ENCODE data around the gene DYNLRB2.

DYNLRB2 gene

DNA sequence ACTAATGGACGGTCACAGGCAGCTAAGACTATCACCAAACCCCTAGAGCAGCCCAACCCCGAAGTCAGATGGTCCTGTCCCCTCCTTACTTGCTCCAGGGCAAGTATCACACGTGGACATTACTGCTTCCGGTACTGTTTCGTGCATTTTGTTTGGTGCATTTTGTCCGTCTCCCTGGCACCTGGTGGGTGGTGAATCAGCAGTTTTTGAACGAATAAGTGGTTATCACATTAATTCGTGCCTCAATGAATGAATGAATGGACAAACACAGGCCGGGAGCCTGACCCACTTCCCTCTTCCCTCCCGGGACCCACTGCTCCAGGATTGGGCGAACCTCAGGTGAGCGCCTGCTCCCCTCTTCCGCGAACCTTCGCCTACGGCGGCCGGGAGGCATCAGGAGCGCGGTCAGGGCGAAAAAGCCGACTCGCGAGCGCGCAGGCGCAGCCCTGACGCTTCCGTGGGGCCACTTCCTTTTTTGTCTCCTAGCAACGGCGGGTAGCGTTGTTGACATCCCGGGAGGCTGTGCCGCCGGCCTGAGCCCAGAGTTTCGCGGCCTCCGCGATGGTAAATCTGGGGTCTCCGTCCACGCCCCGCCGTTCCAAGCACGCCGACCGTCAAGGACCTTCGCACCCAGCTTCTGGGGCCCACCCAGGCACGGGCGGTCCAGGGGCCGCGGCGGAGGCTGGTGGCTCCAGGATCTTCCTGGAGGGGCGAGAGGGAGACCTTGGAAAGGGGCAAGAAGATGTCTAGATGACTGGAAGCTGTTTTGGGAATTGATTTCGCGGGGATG lies at the start of gene DYNLRB2:
Gene DYNLRB2 (plus strand): TSS at position 478 of the 790 bp plus-strand sequence. CDS start 84 bp downstream, at position 562.
- DNase-seq: peak; percentile 65 to 94 (median 90)

DNA sequence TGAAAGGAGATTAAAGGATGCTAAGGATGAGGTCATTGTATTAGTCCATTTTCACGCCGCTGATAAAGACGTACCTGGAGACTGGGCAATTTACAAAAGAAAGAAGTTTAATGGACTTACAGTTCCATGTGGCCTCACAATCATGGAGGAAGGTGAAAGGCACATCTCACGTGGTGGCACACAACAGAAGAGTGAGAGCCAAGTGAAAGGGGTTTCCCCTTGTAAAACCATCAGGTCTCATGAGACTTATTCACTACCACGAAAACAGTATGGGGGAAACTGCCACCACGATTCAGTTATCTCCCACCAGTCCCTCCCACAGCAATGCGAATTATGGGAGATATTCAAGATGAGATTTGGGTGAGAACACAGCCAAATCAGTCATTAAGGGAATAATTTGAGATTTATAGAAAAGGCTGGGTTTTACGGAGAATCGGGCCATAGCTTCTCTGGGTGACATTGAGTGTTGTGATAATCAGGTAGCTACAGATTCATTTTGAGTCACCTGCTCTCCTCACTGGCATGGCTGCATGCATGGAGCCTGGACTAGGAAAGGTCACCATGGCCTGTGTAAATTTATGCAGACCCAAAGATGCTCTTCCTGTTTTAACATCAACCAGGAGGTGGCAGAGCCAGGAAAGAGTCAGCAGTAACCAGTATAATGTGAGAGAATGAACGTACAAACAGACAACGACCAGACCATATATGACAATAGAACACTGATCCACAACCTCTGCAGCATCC lies 40.5 kb upstream of the DYNLRB2 start:
- DNase-seq: no peak

GRCh38 chr16:80500961-80501525 lies 39.8 kb upstream of the DYNLRB2 start:
- no peak for DNase-seq

GRCh38 chr16:80503107-80503506 lies 37.7 kb upstream of the DYNLRB2 start:
- DNase-seq: peak in 1 of 14 donors; percentile 0

DNA sequence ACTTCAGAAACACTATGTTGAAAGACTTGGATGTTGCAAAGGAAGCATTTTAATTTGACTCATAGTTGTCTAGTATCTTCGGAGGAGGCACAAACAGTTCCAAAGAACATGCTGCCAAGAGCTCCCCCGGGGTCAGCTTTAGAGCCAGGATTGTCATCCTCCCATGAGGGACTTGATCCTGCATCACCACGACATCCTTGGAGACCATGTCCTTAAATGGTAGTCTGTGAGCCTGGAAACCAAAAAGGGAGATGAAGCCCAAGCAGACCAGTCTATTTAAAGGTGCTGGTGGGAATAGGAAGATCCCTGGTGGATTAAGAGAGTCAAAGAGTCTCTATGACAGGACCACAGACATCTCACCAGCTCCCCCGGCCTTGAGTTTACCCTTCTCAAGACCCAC lies 33.3 kb upstream of the DYNLRB2 start:
- DNase-seq: no peak

DNA sequence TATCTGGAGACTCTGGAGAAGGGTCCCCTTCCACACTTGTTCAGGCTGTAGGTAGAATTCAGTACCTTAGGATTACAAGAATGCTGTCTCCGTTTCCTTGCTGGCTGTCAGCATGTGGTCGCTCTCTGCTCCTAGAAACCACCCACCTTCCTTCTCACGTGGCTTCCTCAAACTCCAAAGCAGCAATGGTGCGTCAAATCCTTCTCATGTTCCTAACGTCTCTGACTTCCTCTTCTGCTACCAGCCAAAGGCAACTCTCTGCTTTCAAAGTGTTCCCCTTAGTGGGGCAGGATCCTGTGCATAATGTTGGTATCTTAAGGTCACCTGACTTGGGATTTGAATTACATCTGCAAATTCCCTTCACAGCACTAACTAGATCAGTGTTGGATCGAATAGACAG lies 30.9 kb upstream of the DYNLRB2 start:
- DNase-seq: no peak

GRCh38 chr16:80511824-80512592 lies 28.8 kb upstream of the DYNLRB2 start:
- no peak for DNase-seq

- DNase-seq: no peak
These were observed 28.3 kb upstream of the DYNLRB2 start for GRCh38 chr16:80512593-80512853.

DNA sequence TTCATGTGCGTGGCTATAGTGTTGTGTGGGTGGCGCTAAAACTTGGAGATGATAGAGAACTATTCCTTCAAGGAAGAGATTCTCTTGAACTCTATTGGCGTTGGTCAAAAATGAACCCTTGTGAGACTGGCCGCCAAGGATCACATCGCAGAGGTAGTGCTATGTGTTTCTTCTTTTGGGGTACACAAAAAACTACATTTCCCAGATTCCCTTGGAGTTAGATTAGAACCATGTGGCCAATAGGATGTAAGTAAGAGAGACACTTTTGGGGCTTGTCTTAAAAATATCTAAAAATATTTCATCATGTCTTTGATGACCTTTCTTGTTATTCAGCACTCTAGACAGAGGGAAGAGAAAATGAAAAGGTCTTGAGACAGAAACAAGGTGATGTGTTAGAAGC lies 25.4 kb upstream of the DYNLRB2 start:
- DNase-seq: no peak

DNA sequence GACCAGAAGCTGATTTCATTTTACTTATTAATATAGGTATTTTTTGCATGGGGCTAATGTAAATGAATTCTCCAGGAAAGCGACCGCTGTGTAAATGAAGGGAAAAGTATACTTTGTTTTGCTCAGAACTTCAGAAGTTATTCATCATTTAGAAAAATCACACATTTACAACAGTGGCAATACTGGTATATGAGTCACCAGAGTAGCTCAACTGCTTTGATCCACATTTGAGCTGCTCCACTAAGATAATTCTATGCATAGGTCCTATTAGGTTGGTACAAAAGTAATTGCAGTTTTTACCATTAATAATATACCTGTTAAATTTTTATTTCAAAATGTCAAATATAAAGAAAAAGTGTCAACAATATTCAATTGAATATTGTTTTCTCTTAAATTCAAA lies 22.9 kb upstream of the DYNLRB2 start:
- no peak for DNase-seq

DNA sequence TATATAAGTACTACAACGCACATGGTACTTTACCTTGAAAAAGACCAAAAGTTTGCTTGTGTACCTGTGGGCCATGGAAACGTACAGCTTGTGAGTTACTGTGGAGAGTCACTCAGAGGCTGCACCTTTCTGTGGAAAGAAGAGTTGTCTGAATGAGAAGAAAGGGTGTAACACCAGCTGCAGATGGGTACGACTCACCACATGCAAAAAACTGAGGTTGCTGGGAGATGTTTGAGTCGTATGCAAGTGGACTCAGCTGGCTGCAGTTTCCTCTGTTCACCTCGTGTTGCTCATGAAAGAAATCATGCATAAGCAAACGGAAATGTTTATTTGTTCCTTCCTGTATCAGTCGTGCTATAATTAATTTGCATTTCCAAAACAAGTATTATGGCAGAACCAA lies 22.4 kb upstream of the DYNLRB2 start:
- no peak for DNase-seq

DNA sequence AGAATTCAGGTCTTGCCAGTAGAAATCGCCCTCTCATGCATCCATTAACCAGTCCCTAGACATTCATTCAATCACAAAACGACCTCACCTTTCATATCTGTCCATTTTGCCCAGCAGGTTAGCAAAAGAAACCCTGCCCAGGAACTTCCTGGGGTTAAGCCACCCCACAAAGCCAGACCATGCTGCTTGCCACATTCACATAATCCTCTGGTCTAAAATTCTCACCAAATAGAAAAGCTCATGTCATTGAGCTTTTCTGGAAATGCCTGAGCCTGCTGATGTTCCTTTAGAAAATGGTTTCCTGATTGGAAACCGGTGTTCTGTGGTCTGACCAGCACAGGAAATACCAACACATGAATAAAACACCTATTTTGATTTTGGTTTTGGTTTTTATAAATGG lies 21.6 kb upstream of the DYNLRB2 start:
- no peak for DNase-seq

GRCh38 chr16:80525420-80525819 lies 15.4 kb upstream of the DYNLRB2 start:
- no peak for DNase-seq

GRCh38 chr16:80526418-80527061 lies 14.3 kb upstream of the DYNLRB2 start:
- peak in 4 of 14 donors; percentile 0 to 15 (median 2) for DNase-seq

GRCh38 chr16:80527297-80527696 lies 13.5 kb upstream of the DYNLRB2 start:
- DNase-seq: no peak

- no peak for DNase-seq
These were observed 10.3 kb upstream of the DYNLRB2 start for GRCh38 chr16:80530479-80530878.

GRCh38 chr16:80536238-80536637 lies 4.6 kb upstream of the DYNLRB2 start:
- no peak for DNase-seq

GRCh38 chr16:80541306-80541694 lies 507 bp downstream of the DYNLRB2 start:
- DNase-seq: no peak

DNA sequence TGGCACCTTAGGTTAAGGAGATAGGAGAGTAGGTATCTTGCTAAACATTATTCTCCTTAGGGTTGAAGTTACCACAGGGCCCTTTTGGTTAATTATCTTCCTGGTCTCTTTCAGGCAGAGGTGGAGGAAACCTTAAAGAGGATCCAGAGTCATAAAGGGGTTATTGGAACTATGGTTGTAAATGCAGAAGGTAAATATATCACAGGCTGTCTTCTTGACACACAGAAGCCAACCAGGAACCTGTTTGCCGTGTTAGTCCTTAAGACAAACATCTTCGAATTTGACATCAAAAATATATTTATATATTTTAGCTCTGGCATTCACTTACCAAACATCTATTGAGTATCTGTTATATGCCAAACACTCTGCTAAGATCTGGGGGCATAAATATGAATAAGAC lies 2.4 kb downstream of the DYNLRB2 start:
- DNase-seq: no peak

DNA sequence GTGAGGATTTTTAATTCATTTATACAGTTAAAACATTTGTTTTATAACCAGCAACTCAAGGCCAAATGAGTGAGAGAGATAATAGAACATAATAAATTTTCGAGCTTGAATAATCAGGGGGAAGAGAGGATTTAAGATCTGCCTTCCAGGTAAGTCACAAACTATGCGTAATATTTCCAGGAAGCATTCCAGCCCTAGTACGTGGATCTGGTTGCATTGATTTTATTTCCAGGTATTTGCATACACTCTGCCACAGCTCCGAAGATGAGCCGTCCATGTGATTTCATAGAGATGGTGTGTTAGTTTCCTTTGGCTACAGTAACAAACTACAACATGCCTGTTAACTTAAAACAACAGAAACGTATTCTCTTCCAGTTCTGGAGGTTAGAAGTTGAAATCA lies 3.5 kb downstream of the DYNLRB2 start:
- no peak for DNase-seq

- no peak for DNase-seq
These were observed 5.5 kb downstream of the DYNLRB2 start for GRCh38 chr16:80546249-80546648.

- DNase-seq: no peak
These were observed 6.4 kb downstream of the DYNLRB2 start for GRCh38 chr16:80547145-80547544.

DNA sequence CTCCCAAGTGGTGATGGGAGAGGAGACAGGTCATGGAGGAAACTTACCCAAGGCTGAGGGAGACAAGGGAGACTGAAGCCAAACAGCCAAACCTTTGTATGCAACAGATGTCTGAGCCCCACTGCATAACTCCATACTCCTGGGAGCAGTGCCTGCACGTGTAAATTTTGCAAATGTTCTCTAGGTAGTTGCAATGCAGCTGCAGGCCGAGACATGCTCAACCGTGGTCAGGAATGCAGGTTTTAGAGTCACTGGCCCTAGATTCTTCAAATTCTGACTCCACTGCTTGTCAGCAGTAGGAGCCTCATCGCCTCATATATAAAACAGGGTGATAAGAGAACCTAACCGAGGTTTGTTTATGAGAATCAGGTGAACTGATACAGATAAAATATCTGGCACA lies 11.5 kb downstream of the DYNLRB2 start:
- DNase-seq: no peak
